Endothelial cell of umbilical vein (primary cell): Measurements from ENCODE around the gene LST1.

Experiments used
- CTCF ChIP-seq, 2 donors: IDR thresholded peaks; 1 replicate in 1 of 2; 2 replicates in 1 of 2; pipeline ENCODE4 v1.5.1; 2011; ENCODE audit warnings: low read length in 2 of 2, mild to moderate bottlenecking in 2 of 2, moderate library complexity in 2 of 2, control low read depth in 1 of 2, inconsistent platforms in 1 of 2, low read depth in 1 of 2; ENCODE audit not compliant: insufficient read depth in 1 of 2; ENCODE audit errors: extremely low read depth in 1 of 2
- MYC ChIP-seq: IDR thresholded peaks from one replicate; pipeline ENCODE4 v1.6.1; 2011; ENCODE audit warnings: mild to moderate bottlenecking, low read depth, low read length
- POLR2A ChIP-seq: IDR thresholded peaks from 2 replicates; pipeline ENCODE4 v1.6.1; 2012; ENCODE audit warnings: low read depth, mild to moderate bottlenecking, control low read depth, low read length
- POLR2AphosphoS5 ChIP-seq: IDR thresholded peaks from 2 replicates; pipeline ENCODE4 v1.6.1; 2012; ENCODE audit warnings: low read depth, mild to moderate bottlenecking, control low read depth, low read length, moderate library complexity; ENCODE audit not compliant: insufficient read depth

- TF ChIP-seq POLR2A, result no peak
- TF ChIP-seq CTCF (IDR thresholded peaks at IDR 0.05; ENCODE audit: extremely low read depth in 1 of 2, insufficient read depth in 1 of 2, low read depth in 1 of 2, low read length in 2 of 2), result no peak
- no peak for TF ChIP-seq POLR2AphosphoS5
- no peak for TF ChIP-seq MYC
Measured at GRCh38 chr6:31575952-31576685, 10.0 kb upstream of the LST1 start.
